ENCODE data around the gene STUM.
"Not testable (repeated sequence)": the region's sequence is repeated elsewhere in the genome, so short reads cannot be mapped to it uniquely, and the experiment has no call there.

The STUM gene

DNA sequence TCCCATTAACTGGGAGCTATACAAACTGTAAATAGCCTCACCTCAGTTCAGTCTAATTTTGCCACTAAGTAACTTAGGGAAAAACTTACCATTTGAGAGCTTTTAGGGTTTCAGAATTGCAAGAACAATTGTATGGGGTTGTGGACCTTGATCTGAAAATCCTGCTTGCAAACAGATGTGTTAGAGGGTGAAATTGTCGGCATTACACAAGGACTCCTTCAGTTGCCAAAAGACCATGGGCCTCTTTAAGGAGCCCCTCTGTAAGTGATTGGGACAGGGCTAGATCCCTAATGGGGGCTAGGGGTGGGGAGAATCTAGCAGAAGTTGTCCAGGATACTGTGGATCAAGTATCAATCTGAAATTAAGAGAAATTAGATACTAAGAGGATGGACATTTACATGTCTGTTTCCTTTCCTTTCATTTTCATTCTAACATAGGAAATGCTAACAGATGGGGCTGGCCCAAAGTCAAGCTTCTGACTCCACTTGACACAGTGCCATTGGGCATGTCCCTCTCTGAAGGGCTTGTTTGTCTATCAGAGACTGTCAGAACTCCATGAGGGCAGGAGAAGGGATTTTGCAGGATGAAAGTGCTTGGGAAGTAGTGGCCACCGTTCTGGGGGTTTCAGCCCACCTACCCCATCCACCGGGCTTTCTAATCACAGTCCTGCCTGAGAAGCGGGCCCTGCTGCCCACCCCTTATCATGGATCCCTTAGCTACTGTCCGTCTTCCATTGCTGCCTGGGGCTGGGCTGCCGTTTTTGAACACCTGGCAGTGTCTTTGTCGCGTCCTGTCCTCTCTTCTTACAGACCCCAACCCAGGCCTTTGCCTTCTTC lies 54.7 kb downstream of the STUM start:
- DNase-seq (ENCODE audit: low read depth in 2 of 2, low spot score in 1 of 2): no peak

DNA sequence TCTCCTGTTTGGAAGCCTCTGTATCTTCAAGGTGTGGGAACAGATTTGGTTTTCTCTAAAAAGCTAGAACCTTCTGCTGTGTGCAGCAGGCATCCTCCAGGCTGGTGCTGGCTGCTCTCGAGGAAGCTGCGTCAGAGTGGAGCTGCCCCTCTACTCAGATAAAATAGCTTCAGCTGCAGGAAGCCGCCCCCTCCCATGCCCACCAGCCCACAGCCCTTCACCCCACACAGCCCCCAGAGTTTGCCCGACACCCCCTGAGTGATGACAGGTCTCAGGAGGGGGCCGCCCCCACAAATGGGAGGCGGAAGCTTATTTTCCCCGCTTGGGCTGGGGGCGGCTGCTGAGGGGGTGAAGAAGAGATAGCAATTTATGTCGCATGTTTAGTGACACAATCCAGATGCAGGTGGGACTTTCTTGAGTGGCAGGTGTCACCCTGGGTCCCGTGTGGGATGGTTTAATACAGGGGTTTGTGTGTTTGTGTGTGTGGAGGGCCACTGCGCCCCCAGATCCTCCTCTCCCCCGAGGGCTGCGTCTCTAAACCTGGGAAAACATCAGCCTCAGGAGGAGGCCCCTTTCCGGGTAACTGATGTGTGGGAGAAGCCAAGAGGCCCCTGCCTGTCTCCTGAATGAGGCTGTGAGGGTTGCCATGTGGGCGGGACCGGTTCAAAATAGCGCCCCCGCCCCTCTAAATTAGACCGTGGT lies 55.4 kb downstream of the STUM start:
- DNase-seq (ENCODE audit: low read depth in 2 of 2, low spot score in 1 of 2): no peak

DNA sequence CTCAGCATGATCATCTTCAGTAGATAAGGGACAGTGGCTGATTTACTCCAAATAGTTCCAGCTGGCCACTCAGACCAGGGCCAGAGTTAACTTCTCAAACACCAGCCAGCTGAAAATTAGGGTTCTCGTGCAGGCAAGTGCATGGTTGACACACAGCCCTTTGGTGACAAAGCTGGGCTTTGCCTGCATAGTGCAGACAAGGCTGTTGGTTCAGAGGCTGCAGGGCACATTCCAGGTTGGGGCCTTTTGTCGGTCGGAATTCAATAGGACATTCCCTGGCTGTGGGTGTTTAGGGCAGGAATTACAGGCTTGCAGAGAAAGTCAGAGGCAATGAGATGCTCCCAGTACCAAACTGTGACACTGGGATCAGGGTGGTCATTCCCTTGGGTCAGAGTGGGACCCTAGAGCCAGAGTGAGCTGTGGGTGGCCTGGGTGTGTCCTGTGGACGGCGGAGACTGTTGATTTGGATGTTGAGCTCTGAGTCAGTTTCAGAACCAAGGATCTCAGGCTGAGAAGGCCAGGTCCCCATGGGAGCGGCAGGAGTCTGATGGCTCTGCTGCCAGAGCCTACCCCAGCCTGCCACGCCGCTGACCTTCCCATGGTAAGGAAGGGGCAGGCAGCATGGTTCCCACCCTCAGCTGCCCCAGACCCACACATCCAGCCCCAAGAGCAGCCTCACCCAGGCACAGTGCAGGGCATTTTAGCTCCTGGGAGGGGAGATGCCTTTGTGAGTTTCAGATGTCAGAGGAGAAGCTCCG lies 56.2 kb downstream of the STUM start:
- no peak for DNase-seq (ENCODE audit: low read depth in 2 of 2, low spot score in 1 of 2)

DNA sequence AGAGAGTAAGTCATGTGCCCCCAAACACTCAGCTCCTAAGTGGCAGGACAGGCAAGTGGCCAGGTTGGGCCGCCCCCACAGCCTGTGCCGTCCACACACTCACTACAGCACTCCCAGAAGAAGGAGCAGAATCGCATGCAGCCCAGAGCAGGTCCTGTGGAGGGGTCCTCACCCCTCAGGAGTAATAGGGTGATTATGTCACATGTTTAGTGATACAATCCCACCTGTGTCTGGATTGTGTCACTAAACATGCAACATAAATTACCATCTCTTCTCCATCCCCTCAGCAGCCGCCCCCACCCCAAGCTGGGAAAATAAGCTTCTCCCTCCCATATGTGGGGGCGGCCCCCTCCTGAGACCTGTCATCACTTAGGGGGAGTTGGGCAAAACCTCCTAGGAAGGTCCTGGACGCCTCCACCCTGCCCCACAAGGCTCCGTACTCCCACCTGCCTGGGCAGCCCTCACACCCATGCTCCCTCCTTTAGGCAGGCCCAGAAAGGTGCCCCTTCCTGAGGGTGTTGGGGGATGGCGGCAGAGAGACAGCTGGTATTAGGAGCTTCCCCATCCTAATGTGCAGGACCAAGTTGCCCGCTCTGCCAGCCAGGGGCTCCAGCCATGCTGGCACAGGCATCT lies 56.9 kb downstream of the STUM start:
- no peak for DNase-seq (ENCODE audit: low read depth in 2 of 2, low spot score in 1 of 2)

GRCh38 chr1:226606311-226607267 lies 58.0 kb downstream of the STUM start:
- DNase-seq (ENCODE audit: low read depth in 2 of 2, low spot score in 1 of 2): no peak

DNA sequence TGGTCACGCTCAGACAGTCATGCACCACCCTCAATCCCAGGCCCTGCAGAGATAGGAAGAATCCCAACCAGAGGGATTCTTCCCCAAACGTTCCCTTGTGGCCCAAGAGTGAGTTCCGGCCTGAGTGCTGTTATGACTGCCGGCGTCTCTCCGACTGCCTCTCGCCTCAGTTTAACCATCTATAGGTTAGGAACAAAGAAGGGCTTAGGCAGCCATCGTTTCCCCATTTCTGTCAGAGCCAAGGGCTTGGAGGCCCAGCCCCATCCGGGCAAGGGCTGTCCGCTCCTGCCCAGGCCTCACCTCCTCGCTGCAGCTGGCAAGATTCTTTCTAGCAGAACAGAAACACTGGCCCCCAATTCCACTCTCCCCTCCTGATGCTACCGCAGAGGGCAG lies 58.7 kb downstream of the STUM start:
- DNase-seq (ENCODE audit: low read depth in 2 of 2, low spot score in 1 of 2): no peak

DNA sequence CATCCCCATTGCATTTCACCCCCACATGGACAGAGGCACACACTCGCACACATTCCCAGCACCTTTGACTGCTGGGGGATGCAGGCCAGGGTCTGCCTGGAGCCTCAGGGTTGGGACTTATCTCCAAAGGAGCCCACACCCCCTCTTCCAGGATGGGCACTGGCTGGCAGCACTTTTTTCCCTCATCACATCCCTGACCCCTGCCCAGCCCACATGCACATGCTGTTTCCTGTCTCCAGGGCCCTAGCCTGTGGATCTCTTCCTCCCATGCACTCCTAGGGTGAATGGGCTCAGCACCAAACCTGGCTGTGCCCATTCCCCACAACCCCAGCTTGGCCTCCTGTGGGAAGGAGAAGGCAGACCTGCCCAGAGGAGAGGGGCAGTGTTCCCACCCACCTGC lies 59.3 kb downstream of the STUM start:
- DNase-seq (ENCODE audit: low read depth in 2 of 2, low spot score in 1 of 2): no peak

GRCh38 chr1:226608699-226609505 lies 60.3 kb downstream of the STUM start:
- no peak for DNase-seq (ENCODE audit: low read depth in 2 of 2, low spot score in 1 of 2)

DNA sequence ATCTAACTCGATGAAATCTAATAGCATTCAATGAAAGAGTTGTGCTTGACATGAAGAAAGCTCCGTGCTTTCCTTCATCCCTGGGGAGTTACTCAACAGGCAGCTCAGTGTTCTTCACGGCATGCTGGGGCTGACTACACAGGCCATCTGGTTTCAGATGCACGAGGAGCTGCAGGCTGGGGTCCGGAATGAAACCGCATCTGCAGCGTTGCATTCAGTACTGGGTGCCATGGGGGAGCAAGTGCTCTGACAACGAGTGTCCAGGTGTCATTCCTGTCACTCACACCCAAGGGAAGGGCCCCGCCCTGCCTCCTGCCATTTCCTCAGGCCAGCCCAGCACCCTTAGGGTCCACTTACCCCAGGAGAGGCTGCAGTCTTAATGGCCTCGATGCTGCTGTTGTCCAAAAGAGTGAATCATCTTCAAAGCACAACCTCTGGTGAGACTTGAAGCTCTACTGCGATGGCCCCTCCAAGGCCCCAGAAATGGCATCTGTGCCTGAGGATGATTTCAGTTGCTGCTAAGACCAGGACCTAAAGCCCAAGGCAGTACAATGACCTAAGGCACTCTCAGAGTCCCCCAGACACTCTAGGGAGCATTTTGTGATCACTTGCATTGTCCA lies 61.4 kb downstream of the STUM start:
- no peak for DNase-seq (ENCODE audit: low read depth in 2 of 2, low spot score in 1 of 2)

DNA sequence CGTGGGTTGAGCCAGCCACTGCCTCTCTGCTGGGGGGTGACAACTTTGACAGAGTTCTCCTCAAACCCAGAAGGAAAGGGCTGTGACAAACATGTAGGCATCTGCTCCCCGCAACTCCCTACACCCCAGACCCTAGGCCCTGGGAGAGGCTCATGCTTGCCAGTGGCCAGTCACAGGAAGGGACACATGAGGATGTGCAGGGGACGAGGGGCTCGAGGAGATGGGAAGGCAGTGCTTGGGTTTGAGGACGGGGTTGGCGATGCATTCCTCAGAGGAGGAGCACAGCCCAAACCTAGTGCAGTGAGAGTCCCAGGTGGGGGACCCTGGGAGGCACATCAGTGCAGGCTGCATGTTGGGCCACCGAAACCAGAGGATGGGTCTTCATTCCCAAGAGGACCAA lies 62.1 kb downstream of the STUM start:
- DNase-seq (ENCODE audit: low read depth in 2 of 2, low spot score in 1 of 2): no peak

DNA sequence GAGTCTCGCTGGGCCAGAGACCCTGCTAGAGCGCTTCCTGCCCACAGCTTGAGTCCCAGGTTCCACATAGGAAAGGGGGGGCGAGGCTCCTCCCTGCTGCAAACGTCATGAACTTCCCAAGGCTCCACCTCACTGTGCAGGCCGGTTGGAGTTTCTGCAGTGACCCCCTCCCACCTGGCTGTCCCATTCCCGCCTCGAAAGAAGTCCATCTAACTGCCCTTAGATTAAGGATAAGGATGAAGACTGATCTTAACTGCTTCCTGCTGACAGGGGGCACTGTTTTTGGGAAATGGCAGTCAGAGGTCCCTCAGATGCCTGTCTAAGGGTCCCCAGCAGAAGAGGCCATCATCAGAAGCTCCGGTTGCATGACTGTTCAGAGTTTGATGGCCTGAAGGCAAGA lies 62.7 kb downstream of the STUM start:
- DNase-seq (ENCODE audit: low read depth in 2 of 2, low spot score in 1 of 2): no peak

- DNase-seq (ENCODE audit: low read depth in 2 of 2, low spot score in 1 of 2): not testable (repeated sequence)
Observed at GRCh38 chr1:226611980-226612379, 63.4 kb downstream of the STUM start.

GRCh38 chr1:226615876-226616275 lies 67.3 kb downstream of the STUM start:
- DNase-seq (ENCODE audit: low read depth in 2 of 2, low spot score in 1 of 2): no peak

DNA sequence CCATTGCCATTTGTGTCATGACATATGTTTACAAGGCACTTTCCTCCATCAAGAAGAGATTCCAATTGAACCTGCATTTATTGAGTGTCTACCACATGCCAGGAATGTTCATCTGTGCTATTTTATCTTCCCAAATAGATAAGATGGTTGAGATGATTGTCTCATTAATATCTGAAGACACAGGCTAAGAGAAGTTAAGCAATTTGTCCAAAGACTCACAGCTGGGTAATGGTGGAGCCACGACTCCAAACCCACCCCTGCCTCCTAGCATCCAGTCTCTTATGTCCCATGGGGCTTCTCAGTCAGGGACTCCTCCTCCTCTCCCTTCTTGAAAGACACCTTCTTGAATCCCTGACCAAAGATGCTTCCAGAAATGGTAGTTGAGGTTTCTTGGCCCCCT lies 68.1 kb downstream of the STUM start:
- no peak for DNase-seq (ENCODE audit: low read depth in 2 of 2, low spot score in 1 of 2)

- no peak for DNase-seq (ENCODE audit: low read depth in 2 of 2, low spot score in 1 of 2)
Observed at GRCh38 chr1:226617109-226617508, 68.5 kb downstream of the STUM start.

DNA sequence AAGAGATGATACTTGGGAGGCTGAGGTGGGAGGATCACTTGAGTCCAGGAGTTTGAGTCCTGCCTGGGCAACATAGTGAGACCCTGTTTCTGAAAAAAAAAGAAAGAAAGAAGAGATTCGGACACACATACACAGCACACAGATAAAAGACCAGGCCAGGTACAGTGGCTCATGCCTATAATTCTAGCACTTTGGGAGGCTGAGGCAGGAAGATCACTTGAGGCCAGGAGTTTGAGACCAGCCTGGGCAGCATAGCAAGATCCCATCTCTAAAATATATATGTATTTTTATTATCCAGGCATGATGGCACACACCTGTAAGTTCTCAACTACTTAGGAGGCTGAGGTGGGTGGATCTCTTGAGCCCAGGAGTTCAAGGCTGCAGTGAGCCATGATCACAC lies 69.2 kb downstream of the STUM start:
- DNase-seq (ENCODE audit: low read depth in 2 of 2, low spot score in 1 of 2): not testable (repeated sequence)

- no peak for DNase-seq (ENCODE audit: low read depth in 2 of 2, low spot score in 1 of 2)
Observed at GRCh38 chr1:226618380-226618779, 69.8 kb downstream of the STUM start.

DNA sequence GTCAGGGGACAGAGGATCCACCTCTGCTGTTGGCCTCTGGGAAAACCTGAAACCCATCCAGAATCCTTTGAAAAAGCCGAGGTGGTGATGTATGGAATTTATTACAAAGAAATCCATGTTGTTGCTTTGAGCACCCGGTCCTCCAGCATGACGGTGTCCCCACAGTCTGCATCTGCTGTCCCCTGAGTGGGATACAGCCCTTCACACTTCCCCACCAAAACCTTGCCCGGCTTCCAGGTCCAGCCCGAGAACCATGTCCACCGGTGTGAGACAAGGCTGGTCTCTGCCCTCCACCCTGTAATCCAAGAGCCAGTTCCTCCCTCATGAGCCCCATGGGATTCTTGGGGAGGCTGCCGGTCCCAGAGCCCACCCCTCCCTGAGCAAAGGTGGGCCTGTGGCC lies 70.5 kb downstream of the STUM start:
- DNase-seq (ENCODE audit: low read depth in 2 of 2, low spot score in 1 of 2): no peak

- DNase-seq (ENCODE audit: low read depth in 2 of 2, low spot score in 1 of 2): no peak
Observed at GRCh38 chr1:226622012-226622411, 73.4 kb downstream of the STUM start.
